SJCRH30 (cell line): ENCODE measurements around the gene FAM171A2. TPM values are rescaled to one million over a fixed set of nuclear protein-coding genes. Genes with fewer than 3 reads are reported as not detected.
A peak's percentile ranks its signal among the peaks of the same experiment; 100 is the strongest.
"Not testable (repeated sequence)": the region's sequence is repeated elsewhere in the genome, so short reads cannot be mapped to it uniquely, and the experiment has no call there.

Source experiments
- DNase-seq, 2 experiments: peaks; one replicate each; pipeline ENCODE4 v3.0.0-alpha.2; 2015 to 2020
- H3K27ac ChIP-seq: fragments of 250-450 bp; sonication (Bioruptor Pico); 2 replicates; pipeline ENCODE4 v1.5.1; 2020; ENCODE audit warnings: mild to moderate bottlenecking, moderate library complexity
- H3K27me3 ChIP-seq: fragments of 250-450 bp; sonication (Bioruptor Pico); 2 replicates; pipeline ENCODE4 v1.5.1; 2020; ENCODE audit warnings: mild to moderate bottlenecking, moderate library complexity
- H3K36me3 ChIP-seq: fragments of 250-450 bp; sonication (Bioruptor Pico); 2 replicates; pipeline ENCODE4 v1.5.1; 2020; ENCODE audit warnings: mild to moderate bottlenecking, moderate library complexity
- H3K4me1 ChIP-seq: fragments of 250-450 bp; sonication (Bioruptor Pico); 2 replicates; pipeline ENCODE4 v1.5.1; 2020; ENCODE audit warnings: mild to moderate bottlenecking, moderate library complexity
- H3K4me3 ChIP-seq: fragments of 250-450 bp; sonication (Bioruptor Pico); 2 replicates; pipeline ENCODE4 v1.5.1; 2020; ENCODE audit warnings: mild to moderate bottlenecking, moderate library complexity
- H3K9me3 ChIP-seq: fragments of 250-450 bp; sonication (Bioruptor Pico); replicated peaks from 2 replicates; pipeline ENCODE4 v1.5.1; 2020; ENCODE audit warnings: mild to moderate bottlenecking, moderate library complexity
- total RNA-seq: library from RNA; depleted of rRNA; stranded (reverse); fragments of >200 nt; shearing (Covaris generic); gene quantifications from 2 replicates; pipeline ENCODE4 v1.2.3, GENCODE V29; 2014; rRNA removed

FAM171A2 gene
- 11.8 and 13.7 TPM in 2 replicates for total RNA-seq

- Histone ChIP-seq H3K9me3 (no peaks in the 10 kb centered on the region), H3K27ac (peak within 1 kb of the TSS; percentile 34; the same call in 1 of the 2 replicates), H3K36me3 (no peaks in the 10 kb centered on the region), H3K4me3 (peak within 1 kb of the TSS; percentile 80), H3K4me1 (peaks cover 22% of the 10 kb centered on the region), H3K27me3 (no peaks in the 10 kb centered on the region)
- peak; percentile 71 to 80 for DNase-seq
These were observed at the start of gene FAM171A2 for GRCh38 chr17:44363613-44364159. Gene FAM171A2, minus strand, starts transcription at chr17:44363853. Its CDS starts 139 bp downstream, at chr17:44363714.

GRCh38 chr17:44409309-44410028, 45.8 kb upstream of the FAM171A2 start:
- Histone ChIP-seq H3K27ac (no peak overlapping the region), H3K4me3 (no peak overlapping the region), H3K9me3 (no peaks in the 10 kb centered on the region), H3K36me3 (peaks cover 18% of the 10 kb centered on the region), H3K4me1 (no peaks in the 10 kb centered on the region), H3K27me3 (no peaks in the 10 kb centered on the region)
- DNase-seq, result no peak

GRCh38 chr17:44408786-44409185, 45.1 kb upstream of the FAM171A2 start:
- DNase-seq, result no peak
- Histone ChIP-seq H3K27ac (no peak overlapping the region), H3K9me3 (no peaks in the 10 kb centered on the region), H3K27me3 (no peaks in the 10 kb centered on the region), H3K36me3 (peaks cover 22% of the 10 kb centered on the region), H3K4me1 (no peaks in the 10 kb centered on the region), H3K4me3 (no peak overlapping the region)

GRCh38 chr17:44402564-44403172, 39.0 kb upstream of the FAM171A2 start:
- H3K36me3 ChIP-seq, result peaks cover 69% of the 10 kb centered on the region
- H3K4me3 ChIP-seq, result no peak overlapping the region
- H3K27me3 ChIP-seq, result no peaks in the 10 kb centered on the region
- H3K27ac ChIP-seq, result no peak overlapping the region
- H3K9me3 ChIP-seq, result no peaks in the 10 kb centered on the region
- H3K4me1 ChIP-seq, result no peaks in the 10 kb centered on the region
- DNase-seq, result no peak

- Histone ChIP-seq H3K27ac (no peak overlapping the region), H3K4me1 (no peaks in the 10 kb centered on the region), H3K36me3 (peaks cover 63% of the 10 kb centered on the region), H3K27me3 (no peaks in the 10 kb centered on the region), H3K4me3 (no peak overlapping the region), H3K9me3 (no peaks in the 10 kb centered on the region)
- peak in 1 of 2 experiments; percentile 39 for DNase-seq
These were observed 36.7 kb upstream of the FAM171A2 start for GRCh38 chr17:44400226-44400847.

- no peaks in the 10 kb centered on the region for H3K9me3 ChIP-seq
- no peak for DNase-seq
- no peaks in the 10 kb centered on the region for H3K27me3 ChIP-seq
- H3K36me3 ChIP-seq, result peaks cover 55% of the 10 kb centered on the region
- no peaks in the 10 kb centered on the region for H3K4me1 ChIP-seq
- H3K27ac ChIP-seq, result no peak overlapping the region
- H3K4me3 ChIP-seq, result no peak overlapping the region
These were observed 35.3 kb upstream of the FAM171A2 start for GRCh38 chr17:44398692-44399691.

GRCh38 chr17:44397479-44398440, 34.1 kb upstream of the FAM171A2 start:
- H3K36me3 ChIP-seq, result peaks cover 43% of the 10 kb centered on the region
- no peaks in the 10 kb centered on the region for H3K9me3 ChIP-seq
- H3K27me3 ChIP-seq, result no peaks in the 10 kb centered on the region
- no peaks in the 10 kb centered on the region for H3K4me1 ChIP-seq
- no peak for DNase-seq
- no peak overlapping the region for H3K27ac ChIP-seq
- H3K4me3 ChIP-seq, result no peak overlapping the region

GRCh38 chr17:44396946-44397345, 33.3 kb upstream of the FAM171A2 start:
- Histone ChIP-seq H3K27ac (no peak overlapping the region), H3K4me3 (no peak overlapping the region), H3K27me3 (no peaks in the 10 kb centered on the region), H3K9me3 (no peaks in the 10 kb centered on the region), H3K4me1 (no peaks in the 10 kb centered on the region), H3K36me3 (peaks cover 38% of the 10 kb centered on the region)
- no peak for DNase-seq

- no peaks in the 10 kb centered on the region for H3K4me1 ChIP-seq
- H3K27me3 ChIP-seq, result no peaks in the 10 kb centered on the region
- H3K4me3 ChIP-seq, result no peak overlapping the region
- no peaks in the 10 kb centered on the region for H3K9me3 ChIP-seq
- peaks cover 18% of the 10 kb centered on the region for H3K36me3 ChIP-seq
- no peak for DNase-seq
- H3K27ac ChIP-seq, result no peak overlapping the region
These were observed 31.2 kb upstream of the FAM171A2 start for GRCh38 chr17:44394833-44395232.

- H3K9me3 ChIP-seq, DNase-seq, H3K27me3 ChIP-seq, H3K27ac ChIP-seq, H3K4me1 ChIP-seq, H3K4me3 ChIP-seq: not testable (repeated sequence)
- H3K36me3 ChIP-seq, result peaks cover 11% of the 10 kb centered on the region
These were observed 30.5 kb upstream of the FAM171A2 start for GRCh38 chr17:44394112-44394511.

- Histone ChIP-seq H3K36me3 (no peaks in the 10 kb centered on the region), H3K4me1 (no peaks in the 10 kb centered on the region), H3K27me3 (no peaks in the 10 kb centered on the region), H3K9me3 (no peaks in the 10 kb centered on the region), H3K4me3 (no peak overlapping the region), H3K27ac (no peak overlapping the region)
- no peak for DNase-seq
These were observed 26.7 kb upstream of the FAM171A2 start for GRCh38 chr17:44390250-44390870.

GRCh38 chr17:44389723-44390202, 26.1 kb upstream of the FAM171A2 start:
- H3K36me3 ChIP-seq, result no peaks in the 10 kb centered on the region
- no peak overlapping the region for H3K4me3 ChIP-seq
- no peak for DNase-seq

GRCh38 chr17:44389281-44389680, 25.6 kb upstream of the FAM171A2 start, which contains the start of gene ITGA2B:
Gene ITGA2B, minus strand, starts transcription at chr17:44389649. Its CDS starts 176 bp downstream, at chr17:44389473.
- Histone ChIP-seq H3K9me3 (no peaks in the 10 kb centered on the region), H3K4me3 (no peak within 1 kb of the TSS), H3K4me1 (no peaks in the 10 kb centered on the region), H3K27ac (no peak within 1 kb of the TSS), H3K27me3 (no peaks in the 10 kb centered on the region), H3K36me3 (no peaks in the 10 kb centered on the region)
- no peak for DNase-seq

More at GRCh38 chr17:44389723-44390202, 26.1 kb upstream of the FAM171A2 start:
- Histone ChIP-seq H3K9me3 (no peaks in the 10 kb centered on the region), H3K27ac (no peak overlapping the region), H3K4me1 (no peaks in the 10 kb centered on the region), H3K27me3 (no peaks in the 10 kb centered on the region)
